SU-DHL-6 (cell line): ENCODE measurements around the gene PPM1G.

Experiments used
- EZH2phosphoT487 ChIP-seq: fragments of 200-600 bp; sonication (generic), shearing (Covaris generic); conservative IDR thresholded peaks from 2 replicates; pipeline ENCODE4 v1.6.1; 2018; ENCODE audit warnings: mild to moderate bottlenecking, antibody characterized with exemption, low read length, moderate library complexity, mixed read lengths
- TF ChIP-seq, protein P1 (sequence below): fragments of 200-600 bp; sonication (generic); IDR thresholded peaks from one replicate; pipeline ENCODE4 v1.5.1; 2017; ENCODE audit warnings: antibody characterized with exemption, mild to moderate bottlenecking, low read length, moderate library complexity; ENCODE audit not compliant: insufficient read depth, poor library complexity, severe bottlenecking

GRCh38 chr2:27381577-27382181 is 27.7 kb downstream of the PPM1G start:
- TF ChIP-seq, protein P1, sequence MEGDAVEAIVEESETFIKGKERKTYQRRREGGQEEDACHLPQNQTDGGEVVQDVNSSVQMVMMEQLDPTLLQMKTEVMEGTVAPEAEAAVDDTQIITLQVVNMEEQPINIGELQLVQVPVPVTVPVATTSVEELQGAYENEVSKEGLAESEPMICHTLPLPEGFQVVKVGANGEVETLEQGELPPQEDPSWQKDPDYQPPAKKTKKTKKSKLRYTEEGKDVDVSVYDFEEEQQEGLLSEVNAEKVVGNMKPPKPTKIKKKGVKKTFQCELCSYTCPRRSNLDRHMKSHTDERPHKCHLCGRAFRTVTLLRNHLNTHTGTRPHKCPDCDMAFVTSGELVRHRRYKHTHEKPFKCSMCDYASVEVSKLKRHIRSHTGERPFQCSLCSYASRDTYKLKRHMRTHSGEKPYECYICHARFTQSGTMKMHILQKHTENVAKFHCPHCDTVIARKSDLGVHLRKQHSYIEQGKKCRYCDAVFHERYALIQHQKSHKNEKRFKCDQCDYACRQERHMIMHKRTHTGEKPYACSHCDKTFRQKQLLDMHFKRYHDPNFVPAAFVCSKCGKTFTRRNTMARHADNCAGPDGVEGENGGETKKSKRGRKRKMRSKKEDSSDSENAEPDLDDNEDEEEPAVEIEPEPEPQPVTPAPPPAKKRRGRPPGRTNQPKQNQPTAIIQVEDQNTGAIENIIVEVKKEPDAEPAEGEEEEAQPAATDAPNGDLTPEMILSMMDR, result no peak
- no peak for TF ChIP-seq EZH2phosphoT487
